GM12872 (cell line): Measurements from ENCODE around the gene DCDC2C.

Experiments
- TF ChIP-seq, protein P1 (sequence below): IDR thresholded peaks from 3 replicates; pipeline ENCODE4 v1.5.1; 2011; ENCODE audit warnings: low read depth, mild to moderate bottlenecking, low read length, moderate library complexity; ENCODE audit not compliant: insufficient read depth

The DCDC2C gene

DNA sequence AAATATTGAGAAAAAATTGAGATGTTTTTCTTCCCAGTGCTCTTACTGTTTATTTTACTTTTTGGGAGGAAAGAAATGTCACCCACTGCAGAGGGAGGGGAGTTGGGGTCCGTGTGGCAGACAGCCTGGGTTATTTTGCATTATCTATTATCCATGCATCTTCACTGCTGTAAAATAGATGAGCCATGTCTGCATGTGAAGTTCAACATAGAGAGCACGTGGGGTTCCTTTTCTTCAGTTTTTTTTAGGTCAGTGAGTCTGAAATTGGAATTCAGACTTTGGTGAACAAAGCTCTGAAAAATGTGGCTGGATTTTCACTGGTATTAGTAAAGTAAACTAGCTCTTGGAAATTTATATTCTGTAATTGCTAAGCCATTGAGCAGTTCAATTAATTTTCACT lies 2.4 kb downstream of the DCDC2C start:
- TF ChIP-seq, protein P1, sequence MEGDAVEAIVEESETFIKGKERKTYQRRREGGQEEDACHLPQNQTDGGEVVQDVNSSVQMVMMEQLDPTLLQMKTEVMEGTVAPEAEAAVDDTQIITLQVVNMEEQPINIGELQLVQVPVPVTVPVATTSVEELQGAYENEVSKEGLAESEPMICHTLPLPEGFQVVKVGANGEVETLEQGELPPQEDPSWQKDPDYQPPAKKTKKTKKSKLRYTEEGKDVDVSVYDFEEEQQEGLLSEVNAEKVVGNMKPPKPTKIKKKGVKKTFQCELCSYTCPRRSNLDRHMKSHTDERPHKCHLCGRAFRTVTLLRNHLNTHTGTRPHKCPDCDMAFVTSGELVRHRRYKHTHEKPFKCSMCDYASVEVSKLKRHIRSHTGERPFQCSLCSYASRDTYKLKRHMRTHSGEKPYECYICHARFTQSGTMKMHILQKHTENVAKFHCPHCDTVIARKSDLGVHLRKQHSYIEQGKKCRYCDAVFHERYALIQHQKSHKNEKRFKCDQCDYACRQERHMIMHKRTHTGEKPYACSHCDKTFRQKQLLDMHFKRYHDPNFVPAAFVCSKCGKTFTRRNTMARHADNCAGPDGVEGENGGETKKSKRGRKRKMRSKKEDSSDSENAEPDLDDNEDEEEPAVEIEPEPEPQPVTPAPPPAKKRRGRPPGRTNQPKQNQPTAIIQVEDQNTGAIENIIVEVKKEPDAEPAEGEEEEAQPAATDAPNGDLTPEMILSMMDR, result no peak

DNA sequence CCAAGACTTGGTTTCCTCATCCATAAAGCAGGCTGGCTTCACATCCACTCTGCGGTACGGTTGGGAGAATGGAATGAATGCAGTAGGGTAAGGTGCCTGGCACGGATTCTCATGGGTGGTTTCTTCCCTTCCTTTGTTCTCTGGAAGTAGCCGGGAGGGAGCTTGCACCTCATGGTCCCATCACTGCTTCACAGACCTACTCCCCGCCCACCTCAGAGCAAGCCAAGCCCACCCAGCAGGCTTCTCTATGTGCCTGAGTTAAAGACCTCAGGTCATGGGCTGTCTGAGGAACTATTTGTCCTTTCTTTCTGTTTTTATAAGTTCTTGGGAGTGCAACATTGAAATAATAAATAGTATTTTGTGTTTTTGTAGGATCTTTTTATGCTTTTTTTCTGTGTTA lies 3.5 kb downstream of the DCDC2C start:
- TF ChIP-seq, protein P1, result no peak

DNA sequence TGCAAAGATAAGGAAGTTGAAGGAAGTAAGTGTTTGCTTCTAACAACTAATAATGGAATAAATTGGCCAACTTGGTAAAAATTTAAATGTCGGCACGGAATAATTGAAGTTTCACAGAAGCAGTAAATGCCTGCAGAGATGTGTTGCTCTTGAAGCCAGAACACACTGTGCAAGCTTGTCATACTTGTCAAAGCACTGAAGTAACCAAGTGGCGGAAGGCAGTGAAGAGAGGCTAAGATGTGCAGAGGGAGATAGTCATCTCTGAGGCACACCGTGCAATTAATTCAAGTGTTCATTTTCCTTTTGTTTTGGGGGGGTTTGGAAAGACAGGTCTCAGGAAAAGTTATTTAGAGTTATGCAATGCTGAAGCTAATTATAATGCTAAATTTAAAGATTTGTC lies 5.2 kb downstream of the DCDC2C start:
- TF ChIP-seq, protein P1, result no peak

GRCh38 chr2:3709225-3709624 lies 5.8 kb downstream of the DCDC2C start:
- TF ChIP-seq, protein P1, result no peak

GRCh38 chr2:3712424-3712823 lies 9.0 kb downstream of the DCDC2C start:
- TF ChIP-seq, protein P1, result no peak

DNA sequence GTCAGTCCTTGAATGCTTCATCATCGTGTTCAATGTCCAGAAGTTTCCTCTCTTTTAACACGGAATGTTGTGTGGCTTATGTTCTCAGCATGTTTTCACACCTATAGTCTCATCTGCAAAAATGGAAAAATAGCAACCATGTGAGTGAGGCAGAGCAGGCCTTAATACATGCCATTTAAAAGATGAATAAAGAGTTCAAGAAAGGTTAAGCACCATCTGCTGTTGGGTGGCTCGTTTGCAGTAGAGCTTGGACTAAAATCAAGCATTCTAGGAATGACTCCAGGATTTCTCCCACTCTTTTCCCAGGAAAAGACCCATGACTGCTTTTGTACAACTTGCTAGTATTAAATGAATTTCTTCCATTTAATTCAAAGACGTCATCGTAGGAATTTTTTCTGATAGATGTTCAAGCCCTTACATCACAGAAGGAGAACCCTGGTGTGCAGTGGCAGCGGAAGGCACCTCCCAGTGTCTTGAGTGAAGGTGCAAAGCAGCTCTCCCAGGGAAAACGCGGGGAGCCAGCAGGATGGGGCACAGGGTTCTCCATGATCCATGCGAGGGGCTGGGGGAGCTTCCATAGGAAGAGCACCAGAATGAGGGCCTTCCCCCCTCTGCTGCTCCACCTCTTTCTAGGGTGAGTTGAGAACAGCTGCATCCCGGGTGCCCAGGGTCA lies 9.6 kb downstream of the DCDC2C start:
- TF ChIP-seq, protein P1, result no peak

DNA sequence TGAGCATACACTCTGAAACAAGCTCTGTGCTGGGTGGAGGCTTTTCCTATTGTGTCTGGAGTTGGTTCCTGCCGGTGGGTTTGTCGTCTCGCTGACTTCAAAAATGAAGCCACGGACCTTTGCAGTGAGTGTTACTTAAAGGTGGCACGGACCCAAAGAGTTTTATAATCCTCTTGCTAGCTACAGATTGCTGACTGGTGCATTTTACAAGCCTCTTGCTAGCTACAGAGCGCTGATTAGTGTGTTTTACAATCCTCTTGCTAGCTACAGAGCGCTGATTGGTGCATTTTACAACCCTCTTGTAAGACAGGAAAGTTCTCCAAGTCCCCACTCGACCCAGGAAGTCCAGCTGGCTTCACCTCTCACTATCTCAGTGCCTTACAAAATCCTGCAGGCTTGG lies 15.3 kb downstream of the DCDC2C start:
- TF ChIP-seq, protein P1, result no peak
